ENCODE data around the gene BRD8. TPM values are rescaled to one million over a fixed set of nuclear protein-coding genes. Genes with fewer than 3 reads are reported as not detected.
A peak's percentile ranks its signal among the peaks of the same experiment; 100 is the strongest.

BRD8 gene
- total and polyA plus RNA-seq, 12 donors = 13.0 to 35.9 (median 22.7) TPM

GRCh38 chr5:138141734-138142133, 36.7 kb downstream of the BRD8 start:
- H3K27me3 ChIP-seq = peaks cover 0 to 44% (median 0%) of the 10 kb centered on the region in 7 donors
- H3K27ac ChIP-seq = no peak overlapping the region
- no peak overlapping the region for H3K4me3 ChIP-seq
- DNase-seq = no peak
- TF ChIP-seq CTCF (IDR thresholded peaks at IDR 0.05) = no peak
- intact Hi-C loops (cut with DNase I) = loop anchor here in 1 of 10 donors (10.0 kb wide), 1 partner anchor 497 kb away; no protein-coding TSS in a partner anchor
- no peak for ATAC-seq
- no peaks in the 10 kb centered on the region for H3K36me3 ChIP-seq
- H3K4me1 ChIP-seq = peaks cover 0 to 12% (median 0%) of the 10 kb centered on the region in 9 donors
- H3K9me3 ChIP-seq = no peaks in the 10 kb centered on the region
- WGBS, 2 donors = 64 to 69% methylated on average over 1 of the region's 1 CpG

- no peak for ATAC-seq
- Histone ChIP-seq H3K27ac (no peak overlapping the region), H3K27me3 (peaks cover 0 to 44% (median 0%) of the 10 kb centered on the region in 7 donors), H3K4me3 (no peak overlapping the region), H3K9me3 (no peaks in the 10 kb centered on the region), H3K4me1 (peaks cover 0 to 12% (median 0%) of the 10 kb centered on the region in 9 donors), H3K36me3 (no peaks in the 10 kb centered on the region)
- intact Hi-C loops (cut with DNase I) = loop anchor here in 1 of 10 donors (10.0 kb wide), 1 partner anchor 495 kb away; no protein-coding TSS in a partner anchor
- 45 to 53% methylated on average over 4 of the region's 4 CpGs for WGBS, 2 donors
- no peak for DNase-seq
- TF ChIP-seq CTCF (IDR thresholded peaks at IDR 0.05) = no peak
Observed at GRCh38 chr5:138140268-138140667, 38.2 kb downstream of the BRD8 start.

GRCh38 chr5:138139781-138140090, 38.7 kb downstream of the BRD8 start:
- H3K36me3 ChIP-seq = no peaks in the 10 kb centered on the region
- 62 to 63% methylated on average over 3 of the region's 3 CpGs for WGBS, 2 donors
- peaks cover 0 to 12% (median 0%) of the 10 kb centered on the region in 9 donors for H3K4me1 ChIP-seq
- no peak for TF ChIP-seq CTCF (IDR thresholded peaks at IDR 0.05)
- peak overlapping the region in 9 of 10 donors; percentile 56 to 78 (median 66) for H3K4me3 ChIP-seq
- no peaks in the 10 kb centered on the region for H3K9me3 ChIP-seq
- DNase-seq (no peak), ATAC-seq (no peak)
- H3K27ac ChIP-seq = no peak overlapping the region
- intact Hi-C loops (cut with DNase I) = loop anchor here in 7 of 10 donors (5.0 to 10.0 kb wide), 4 partner anchors 62 to 495 kb away; partner anchors contain the start of gene HNRNPA0 (in 2 of the 7)
- H3K27me3 ChIP-seq = peaks cover 0 to 44% (median 0%) of the 10 kb centered on the region in 7 donors

GRCh38 chr5:138138949-138139780, 39.3 kb downstream of the BRD8 start, which contains the start of gene NME5:
Gene NME5 (minus strand): TSS chr5:138139428. CDS start chr5:138138780, 648 bp downstream.
- peak within 1 kb of the TSS in 1 of 10 donors; percentile 19 for H3K27ac ChIP-seq
- intact Hi-C loops (cut with DNase I) = loop anchor here in 6 of 10 donors (5.0 to 10.0 kb wide), 3 partner anchors 62 to 384 kb away; partner anchors contain the start of gene HNRNPA0 (in 2 of the 6)
- ATAC-seq = peak; percentile 82 to 95 (median 92)

More at GRCh38 chr5:138138949-138139780, 39.3 kb downstream of the BRD8 start, which contains the start of gene NME5:
- TF ChIP-seq CTCF (IDR thresholded peaks at IDR 0.05) = no peak
- Histone ChIP-seq H3K4me3 (peak within 1 kb of the TSS; percentile 33 to 78 (median 64)), H3K36me3 (no peaks in the 10 kb centered on the region), H3K27me3 (peaks cover 0 to 44% (median 0%) of the 10 kb centered on the region in 7 donors), H3K4me1 (peaks cover 0 to 12% (median 0%) of the 10 kb centered on the region in 9 donors), H3K9me3 (no peaks in the 10 kb centered on the region)
- 5 to 8% methylated on average over 31 of the region's 31 CpGs for WGBS, 2 donors
- DNase-seq = peak; percentile 57 to 61
